Sigmoid colon (tissue), 4 donors: ENCODE data around the gene ABCB8.

Experiments
- EP300 ChIP-seq, 4 donors: sonication (generic); formaldehyde crosslinking; IDR thresholded peaks; one replicate each; pipeline ENCODE4 v1.6.1; 2017; ENCODE audit warnings: antibody characterized with exemption in 4 of 4
- POLR2A ChIP-seq, 2 donors: fragments of 450-650 bp; IDR thresholded peaks; one replicate each; pipeline ENCODE4 v1.6.1; 2016; ENCODE audit warnings: antibody characterized with exemption in 2 of 2, mild to moderate bottlenecking in 2 of 2, moderate library complexity in 2 of 2
- POLR2AphosphoS5 ChIP-seq, 4 donors: sonication (generic); formaldehyde crosslinking; IDR thresholded peaks; one replicate each; pipeline ENCODE4 v1.6.1; 2017; ENCODE audit warnings: antibody characterized with exemption in 4 of 4
- TF ChIP-seq, protein P1 (sequence below), 4 experiments: fragments of 450-650 bp in 3 of 4; fragments of 200-600 bp in 1 of 4; IDR thresholded peaks; one replicate each; pipeline ENCODE4 v1.5.1; 2016 to 2019; ENCODE audit warnings: antibody characterized with exemption in 4 of 4, mild to moderate bottlenecking in 3 of 4, moderate library complexity in 2 of 4

DNA sequence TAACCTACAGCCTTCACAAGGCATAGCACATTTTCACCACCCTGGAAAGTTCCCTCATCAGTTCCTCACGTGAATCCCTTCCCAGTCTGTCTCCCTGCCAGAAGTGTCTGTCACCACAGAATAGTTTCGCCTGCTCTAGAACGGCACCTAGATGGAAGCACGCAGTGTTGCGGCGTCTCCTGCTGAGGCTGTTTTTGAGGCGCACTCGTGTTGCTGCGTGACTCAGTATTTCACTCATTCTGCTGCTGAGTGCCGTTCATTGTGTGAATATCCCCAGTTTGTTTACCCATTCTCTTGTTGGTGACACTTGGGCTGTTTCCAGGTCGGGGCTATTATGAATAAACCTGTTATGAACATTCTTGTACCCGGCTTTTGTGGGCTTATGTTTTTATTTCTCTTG is 24.7 kb upstream of the ABCB8 start:
- TF ChIP-seq EP300 (IDR thresholded peaks at IDR 0.05) (no peak), POLR2A (IDR thresholded peaks at IDR 0.05) (no peak), POLR2AphosphoS5 (IDR thresholded peaks at IDR 0.05) (no peak)
- TF ChIP-seq, protein P1, sequence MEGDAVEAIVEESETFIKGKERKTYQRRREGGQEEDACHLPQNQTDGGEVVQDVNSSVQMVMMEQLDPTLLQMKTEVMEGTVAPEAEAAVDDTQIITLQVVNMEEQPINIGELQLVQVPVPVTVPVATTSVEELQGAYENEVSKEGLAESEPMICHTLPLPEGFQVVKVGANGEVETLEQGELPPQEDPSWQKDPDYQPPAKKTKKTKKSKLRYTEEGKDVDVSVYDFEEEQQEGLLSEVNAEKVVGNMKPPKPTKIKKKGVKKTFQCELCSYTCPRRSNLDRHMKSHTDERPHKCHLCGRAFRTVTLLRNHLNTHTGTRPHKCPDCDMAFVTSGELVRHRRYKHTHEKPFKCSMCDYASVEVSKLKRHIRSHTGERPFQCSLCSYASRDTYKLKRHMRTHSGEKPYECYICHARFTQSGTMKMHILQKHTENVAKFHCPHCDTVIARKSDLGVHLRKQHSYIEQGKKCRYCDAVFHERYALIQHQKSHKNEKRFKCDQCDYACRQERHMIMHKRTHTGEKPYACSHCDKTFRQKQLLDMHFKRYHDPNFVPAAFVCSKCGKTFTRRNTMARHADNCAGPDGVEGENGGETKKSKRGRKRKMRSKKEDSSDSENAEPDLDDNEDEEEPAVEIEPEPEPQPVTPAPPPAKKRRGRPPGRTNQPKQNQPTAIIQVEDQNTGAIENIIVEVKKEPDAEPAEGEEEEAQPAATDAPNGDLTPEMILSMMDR (IDR thresholded peaks at IDR 0.05) = no peak
